SW480 (cell line): ENCODE data around the gene HUNK.

Source experiments
- DNase-seq: peaks from one replicate; pipeline ENCODE4 v3.0.0-alpha.2; 2016; ENCODE audit warnings: low spot score

HUNK gene

DNA sequence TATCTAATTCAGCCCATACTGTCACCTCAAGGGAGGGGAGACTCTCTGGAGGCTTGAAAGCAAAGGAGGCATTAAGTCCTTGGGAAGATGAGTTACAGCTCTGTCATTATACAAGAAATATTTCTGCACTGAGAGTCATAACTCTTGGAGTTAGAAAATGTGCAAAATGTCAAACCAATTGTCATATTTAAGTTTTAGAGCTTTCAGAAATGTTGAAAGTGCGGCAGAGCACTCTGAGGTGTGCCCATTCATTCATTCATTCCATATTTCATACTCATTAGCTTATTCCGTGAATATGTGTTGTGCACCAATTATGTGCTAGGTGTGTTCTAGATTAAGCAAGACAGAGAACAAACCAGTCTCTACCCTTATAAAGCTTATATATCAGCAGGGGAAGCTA lies 87.1 kb downstream of the HUNK start:
- no peak for DNase-seq

DNA sequence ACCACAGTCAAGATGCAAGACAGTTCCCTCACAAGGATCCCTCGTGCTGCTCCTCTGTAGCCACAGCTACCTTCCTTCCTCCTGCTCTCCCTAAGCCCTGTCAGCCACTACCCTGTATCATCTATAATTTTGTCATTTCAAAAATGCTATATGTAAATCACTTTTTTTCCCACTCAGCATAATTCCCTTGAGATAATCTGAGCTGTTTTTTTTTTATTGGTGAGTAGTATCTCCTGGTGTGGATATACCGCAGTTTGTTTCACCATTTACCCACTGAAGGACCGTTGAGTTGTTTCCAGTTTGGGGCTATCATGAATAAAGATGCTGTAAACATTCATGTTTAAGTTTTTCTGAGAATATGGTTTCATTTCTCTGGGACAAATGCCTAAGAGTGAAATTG lies 88.2 kb downstream of the HUNK start:
- DNase-seq = no peak

DNA sequence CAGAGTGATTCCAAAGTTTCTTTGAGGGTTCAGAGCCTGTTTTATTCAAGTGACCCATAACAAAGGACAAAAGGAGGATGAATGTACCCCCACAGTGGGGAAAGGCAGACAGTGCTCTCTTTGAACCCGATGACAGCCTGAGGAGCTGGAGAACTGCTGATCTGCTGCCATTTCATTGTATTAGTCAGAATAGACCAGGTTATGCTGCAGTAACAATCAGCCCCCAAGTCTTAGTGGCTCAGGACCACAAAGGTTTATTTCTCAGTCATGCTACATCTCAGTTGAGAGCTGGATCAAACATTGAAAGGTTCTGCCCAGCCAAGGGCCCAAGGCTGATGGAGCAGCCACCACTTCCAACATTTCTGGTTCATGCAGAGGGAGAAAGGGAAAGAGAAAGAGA lies 88.9 kb downstream of the HUNK start:
- no peak for DNase-seq

DNA sequence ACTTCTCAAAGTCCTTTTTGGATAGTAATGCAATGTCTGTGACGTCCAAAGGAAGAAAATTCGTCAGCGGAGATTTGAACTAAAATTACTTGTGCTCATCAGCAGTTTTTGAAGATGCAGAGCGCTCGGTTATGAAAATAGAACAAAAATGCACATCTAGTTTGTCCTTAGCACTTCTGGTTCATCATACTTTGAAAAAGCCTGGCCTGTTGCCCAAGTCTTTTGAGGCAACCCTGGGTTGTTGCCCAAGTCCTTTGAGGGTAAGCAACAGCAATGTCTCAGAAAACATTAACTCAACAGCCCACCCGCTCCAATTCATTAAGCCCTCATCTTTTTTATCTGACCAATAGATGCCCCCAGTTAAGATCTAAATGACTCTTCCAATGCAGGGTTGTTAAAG lies 91.9 kb downstream of the HUNK start:
- DNase-seq = no peak

DNA sequence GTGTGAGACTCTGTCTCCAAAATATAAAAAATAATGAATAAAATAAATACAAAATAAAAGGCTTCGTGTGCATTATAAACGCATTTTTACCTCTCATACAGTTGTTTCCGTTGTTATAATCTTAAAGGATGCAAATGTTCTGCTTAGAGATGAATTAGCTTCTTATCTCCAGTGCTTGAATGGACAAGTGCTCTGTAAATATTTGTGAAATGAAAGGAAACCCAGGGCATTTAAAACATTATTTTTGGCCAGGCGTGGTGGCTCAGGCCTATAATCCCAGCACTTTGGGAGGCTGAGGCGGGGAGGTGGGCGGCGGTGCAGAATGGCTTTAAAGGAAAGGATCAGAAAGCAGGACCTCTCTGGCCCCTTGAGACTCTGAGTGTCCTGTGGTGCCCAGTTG lies 94.5 kb downstream of the HUNK start:
- DNase-seq = no peak

DNA sequence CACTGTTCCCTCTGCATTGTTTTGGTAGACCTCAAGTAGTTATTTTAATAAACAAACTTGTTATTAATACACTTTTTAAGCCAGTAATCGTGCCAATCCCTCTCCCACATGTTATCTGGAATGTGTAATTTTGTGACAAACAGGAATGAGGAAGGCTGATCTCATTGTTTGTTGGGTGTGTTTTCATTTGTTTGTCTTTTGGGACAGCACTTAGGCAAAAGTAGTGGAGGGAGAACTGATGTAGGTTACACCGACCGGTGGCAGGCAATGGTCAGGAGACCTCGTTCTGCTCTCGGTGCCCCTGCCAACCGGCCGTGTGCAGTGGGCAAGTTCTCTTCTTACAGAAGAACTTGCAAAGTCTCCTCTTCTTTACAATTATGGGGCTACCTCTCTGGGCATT lies 99.8 kb downstream of the HUNK start:
- DNase-seq = no peak

DNA sequence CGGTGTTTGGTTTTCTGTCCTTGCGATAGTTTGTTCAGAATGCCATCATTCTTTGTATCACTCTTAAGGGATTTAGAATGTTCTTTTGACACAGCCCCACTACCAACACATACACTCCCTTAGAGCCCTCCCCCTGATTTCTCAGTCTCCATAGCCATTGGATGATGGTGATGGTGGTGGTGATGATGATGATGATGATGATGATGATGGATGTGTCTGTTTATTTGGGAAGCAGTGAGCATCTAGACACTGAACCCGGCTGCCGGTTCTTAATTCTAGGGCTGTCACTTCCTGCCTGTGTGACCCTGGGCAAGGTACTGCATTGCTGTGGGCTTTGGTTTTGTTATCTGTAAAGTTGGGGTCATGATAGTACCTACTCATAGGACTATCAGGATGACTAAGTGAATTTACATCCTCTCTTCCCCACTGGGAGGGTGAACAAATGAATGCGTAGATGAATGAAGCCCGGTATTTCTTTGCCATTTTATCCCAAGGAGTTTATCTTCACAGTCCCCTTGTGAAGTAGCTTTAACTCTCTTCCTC lies 100.7 kb downstream of the HUNK start:
- DNase-seq = no peak

DNA sequence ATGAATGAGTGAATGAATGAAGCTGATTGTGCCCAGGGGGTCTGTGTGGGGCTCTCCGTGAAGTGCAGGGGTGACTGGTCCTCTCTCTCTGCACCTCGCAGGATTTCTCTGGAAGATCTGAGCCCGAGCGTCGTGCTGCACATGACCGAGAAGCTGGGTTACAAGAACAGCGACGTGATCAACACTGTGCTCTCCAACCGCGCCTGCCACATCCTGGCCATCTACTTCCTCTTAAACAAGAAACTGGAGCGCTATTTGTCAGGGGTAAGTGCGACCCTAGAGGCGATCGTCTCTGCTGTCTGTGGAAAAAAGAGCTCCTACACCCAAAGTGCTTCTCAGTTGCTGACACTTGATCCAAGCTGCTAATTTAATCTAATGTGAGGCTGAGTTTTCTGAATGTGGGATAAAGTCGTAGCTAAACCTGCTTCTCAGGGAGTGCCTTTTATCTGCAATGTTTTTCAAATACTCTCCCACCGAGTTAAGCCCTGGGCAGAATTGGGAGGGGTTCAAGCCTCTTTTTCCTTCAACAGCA lies 101.7 kb downstream of the HUNK start:
- no peak for DNase-seq

DNA sequence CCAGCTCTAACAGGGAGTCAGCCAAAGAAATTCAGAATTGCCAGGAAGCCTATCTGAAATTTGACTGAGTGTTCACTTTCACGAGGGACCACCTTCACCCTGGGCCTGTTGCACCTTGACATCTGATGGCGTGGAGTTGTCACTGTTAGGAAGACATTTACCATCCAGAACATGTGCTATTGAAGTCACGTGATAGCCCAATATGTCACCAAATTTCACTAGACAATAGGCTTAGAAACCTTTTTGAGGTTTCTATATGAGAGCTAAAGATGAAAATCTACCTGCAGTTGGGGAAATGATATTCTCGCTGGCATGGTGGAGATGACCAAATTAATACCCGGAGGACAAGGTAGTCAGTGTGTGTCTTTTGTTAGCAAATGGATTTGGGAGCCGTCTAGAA lies 102.7 kb downstream of the HUNK start:
- no peak for DNase-seq

DNA sequence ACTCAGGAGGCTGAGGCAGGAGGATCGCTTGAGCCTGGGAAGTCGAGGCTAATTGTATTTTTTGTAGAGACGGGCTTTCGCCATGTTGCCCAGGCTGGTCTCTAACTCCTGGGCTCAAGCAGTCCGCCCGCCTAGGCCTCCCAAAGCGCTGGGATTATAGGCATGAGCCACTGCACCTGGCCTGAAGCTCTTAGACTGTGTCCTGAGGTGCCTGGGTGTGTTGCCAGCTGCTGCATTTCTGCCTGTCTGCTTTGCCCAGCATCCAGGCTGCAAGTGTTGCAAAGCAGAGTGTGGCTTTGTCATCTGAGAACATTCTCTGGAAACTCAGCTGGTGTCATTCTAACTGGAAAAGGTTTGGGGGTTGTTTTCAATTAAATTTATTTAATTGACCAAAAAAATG lies 105.0 kb downstream of the HUNK start:
- DNase-seq = no peak

DNA sequence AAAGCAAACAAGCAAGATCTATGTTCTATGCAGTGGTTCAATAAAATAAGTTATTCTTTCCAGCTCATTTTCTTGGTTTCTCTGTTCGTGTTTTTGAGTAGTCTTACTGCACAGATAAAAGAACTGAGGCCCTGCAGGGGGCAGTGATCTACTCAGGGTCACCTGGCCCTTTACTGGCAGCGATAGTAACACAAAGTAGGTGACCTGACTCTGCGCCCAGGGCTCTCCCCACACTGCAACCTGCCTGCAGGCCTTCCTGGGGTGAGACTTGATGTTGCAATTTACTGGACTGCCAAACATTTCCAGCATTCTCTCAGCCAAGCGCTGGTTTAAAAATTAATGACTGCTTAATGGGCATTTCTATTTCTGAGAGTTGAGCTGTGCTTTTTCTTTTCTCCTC lies 110.3 kb downstream of the HUNK start:
- no peak for DNase-seq

DNA sequence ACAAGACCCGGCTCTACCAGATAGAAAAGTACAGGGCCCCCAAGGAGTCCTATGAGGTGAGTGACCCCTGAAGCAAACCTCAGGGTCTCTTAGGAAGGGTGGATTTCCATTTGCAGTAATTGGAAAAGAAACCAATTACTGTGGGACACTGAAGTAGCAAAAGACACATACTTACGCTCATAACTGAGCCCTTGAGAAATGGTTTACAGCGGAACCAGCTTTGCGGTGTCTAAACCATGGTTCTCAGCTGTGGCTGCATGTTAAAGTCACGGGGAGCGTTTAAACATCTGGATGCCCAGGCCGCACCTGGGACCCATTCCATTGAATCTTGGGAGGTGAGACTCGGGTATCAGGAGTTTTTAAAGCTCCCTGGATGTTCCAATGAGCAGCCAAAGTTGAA lies 110.7 kb downstream of the HUNK start:
- no peak for DNase-seq

DNA sequence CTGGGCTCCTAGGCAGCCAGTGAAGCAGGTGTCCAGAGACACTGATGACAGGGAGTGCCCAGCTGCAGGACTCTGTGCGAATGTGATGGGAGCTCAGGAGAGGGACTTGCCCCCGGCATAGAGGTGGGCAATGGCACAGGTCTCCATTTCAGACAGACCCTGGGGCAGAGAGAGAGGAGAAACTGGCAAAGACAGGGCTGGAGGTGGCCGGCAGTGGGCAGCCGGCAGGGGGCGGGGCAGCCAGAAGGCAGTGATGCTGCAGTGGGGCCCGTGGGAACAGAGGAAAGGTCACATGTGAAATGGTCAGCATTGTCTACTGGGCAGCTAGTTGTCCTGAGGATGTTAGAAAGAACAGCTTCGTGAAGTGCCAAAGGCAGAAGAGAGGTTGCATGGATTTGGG lies 112.6 kb downstream of the HUNK start:
- no peak for DNase-seq

DNA sequence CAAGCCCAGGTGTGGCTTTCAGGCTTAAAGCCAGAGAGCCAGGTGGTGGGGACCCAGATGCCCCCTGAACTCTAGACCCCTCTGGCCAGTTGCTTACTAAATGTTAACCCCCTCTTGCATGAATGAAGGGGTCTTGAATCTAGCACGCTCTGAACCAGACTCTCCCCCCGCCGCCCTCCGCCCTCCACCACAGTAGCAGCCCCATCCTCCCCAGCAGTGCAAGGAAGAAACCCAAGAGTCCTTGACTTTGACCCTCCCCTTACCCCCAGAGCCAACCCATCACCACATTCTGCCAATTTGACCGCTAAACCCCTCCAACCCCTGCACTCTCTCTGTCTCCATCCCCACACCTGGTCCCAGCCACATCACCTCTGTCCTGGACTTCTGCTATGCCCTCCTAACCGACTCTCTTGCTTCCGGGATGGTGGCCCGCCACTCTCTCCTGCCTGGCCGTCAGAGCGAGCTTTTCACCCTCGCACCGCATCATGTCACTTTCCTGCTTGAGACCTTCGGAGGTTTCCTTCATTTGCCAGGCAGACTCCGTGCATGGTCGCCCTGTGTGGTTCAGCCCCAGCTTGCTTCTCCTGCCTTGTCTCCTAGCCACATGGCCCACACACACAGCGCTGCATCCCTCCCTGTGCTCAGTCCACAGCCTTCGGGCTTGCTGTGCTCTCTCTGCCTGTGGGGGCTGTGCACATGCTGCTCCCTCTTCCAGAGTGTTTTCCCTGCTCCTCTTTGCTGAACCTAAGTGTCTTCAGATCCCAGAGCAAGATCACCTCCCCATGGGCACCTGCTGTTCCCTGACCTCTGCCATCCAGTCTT lies 113.4 kb downstream of the HUNK start:
- DNase-seq = no peak

DNA sequence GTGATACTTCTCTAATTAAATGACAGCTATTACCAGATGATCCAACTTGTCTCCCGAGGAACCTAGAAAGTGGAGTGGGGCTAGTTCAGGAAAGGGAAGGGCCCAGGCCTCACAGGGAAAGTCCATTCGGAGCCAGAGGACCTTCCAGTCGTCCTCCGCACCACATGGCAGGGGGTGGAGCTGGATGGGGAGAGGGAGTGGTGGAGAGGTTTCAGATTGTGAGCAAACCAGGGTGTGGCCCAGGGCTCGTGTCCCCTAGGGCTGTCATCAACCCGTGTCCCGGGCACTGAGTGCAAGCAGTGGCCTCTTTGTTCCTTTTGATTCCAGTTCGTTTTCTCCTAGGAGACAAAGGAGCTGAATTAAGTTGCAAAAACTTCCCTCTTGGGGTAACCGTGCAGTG lies 114.9 kb downstream of the HUNK start:
- peak; percentile 29 for DNase-seq

DNA sequence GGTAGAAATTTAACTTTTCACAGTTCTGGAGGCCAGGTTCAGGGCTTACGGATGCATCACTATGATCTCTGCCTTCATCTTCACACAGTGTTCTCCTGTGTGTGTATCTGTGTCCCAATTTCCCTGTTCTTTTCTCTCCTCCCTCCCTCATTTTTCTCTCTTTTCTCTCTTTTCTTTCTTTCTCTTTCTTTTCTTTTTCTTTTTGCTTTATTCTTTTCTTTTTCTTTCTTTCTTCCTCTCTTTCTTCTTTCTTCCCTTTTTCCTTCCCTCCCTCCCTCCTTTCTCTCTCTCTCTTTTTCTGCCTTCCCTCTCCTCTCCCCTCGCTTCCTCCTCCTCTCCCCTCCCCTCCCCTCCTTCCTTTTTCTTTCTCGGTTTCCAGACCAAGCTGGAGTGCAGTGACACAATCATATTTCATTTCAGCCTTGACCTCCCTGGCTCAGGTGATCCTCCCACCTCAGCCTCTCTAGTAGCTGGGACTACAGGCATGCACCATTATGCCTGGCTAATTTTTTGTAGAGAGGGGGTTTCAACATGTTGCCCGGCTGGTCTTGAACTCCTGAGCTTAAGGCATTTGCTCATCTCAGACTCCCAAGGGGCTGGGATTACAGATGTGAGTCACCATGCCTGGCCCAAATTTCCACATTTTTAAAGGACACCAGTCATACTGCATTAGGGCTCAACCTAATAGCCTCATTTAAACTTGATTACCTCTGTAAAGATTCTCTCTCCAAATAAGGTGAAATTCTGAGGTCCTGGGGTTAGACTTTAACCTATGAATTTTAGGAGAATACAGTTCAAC lies 115.9 kb downstream of the HUNK start:
- no peak for DNase-seq

DNA sequence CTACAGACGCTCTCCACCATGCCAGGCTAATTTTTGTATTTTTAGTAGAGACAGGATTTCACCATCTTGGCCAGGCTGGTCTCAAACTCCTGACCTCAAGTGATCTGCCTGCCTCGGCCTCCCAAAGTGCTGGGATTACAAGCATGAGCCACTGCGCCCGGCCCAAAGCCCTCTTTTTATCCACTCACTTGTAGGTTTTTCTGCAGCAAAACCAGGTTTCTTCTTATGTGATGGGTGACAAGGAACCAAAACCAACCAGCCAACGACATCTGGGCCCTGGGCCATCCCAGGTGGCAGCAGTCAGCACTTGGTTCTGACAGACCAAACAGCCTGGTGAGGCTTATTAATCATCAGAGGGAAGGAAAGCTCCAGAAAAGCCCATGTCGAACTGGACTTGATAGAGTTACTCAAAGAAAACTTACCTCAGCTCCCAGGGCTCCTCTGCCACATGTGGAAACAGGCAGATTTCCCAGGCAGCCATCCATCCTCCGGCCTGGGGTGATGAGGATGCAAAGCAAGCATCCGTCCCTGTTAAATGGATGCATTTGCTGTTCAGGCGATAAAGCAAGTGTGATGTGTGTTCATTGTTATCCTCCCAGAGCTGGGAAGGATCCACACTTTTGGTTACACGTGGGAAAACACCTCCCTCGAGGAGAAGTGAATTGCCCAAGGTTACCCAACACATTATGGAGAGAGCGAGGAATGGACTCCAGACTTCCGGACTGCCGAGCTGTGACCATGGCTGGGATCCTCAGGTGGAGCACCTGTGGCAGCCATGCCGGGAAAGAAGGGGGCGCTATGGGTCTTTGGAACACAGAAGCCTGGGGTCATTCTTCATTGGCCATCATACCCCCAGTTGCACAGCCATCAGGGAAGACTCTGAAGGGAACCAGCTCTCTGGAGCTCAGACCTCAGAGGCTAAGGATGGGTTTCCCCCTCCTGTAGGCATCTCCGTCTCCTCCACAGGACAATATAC lies 118.8 kb downstream of the HUNK start:
- DNase-seq = no peak

DNA sequence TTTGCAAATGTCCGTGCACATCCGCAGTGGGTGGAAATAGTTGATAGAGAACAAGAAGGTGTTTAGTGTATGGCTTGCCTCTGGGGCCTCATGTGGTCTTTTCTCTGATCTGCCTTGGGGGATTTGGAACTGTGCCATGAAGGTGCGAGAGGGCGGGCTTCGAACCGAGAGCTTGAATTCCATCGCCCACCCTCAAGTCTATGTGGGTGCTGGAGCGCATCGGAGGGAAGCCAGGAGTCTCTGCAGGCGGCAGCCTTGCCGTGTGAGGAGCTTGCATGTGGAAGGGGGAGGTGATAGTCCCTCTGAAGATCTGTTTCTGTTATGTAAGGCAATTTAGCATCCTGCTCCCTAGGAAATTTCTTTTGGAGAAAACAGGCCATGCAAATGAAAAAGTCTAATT lies 119.6 kb downstream of the HUNK start:
- DNase-seq = no peak

DNA sequence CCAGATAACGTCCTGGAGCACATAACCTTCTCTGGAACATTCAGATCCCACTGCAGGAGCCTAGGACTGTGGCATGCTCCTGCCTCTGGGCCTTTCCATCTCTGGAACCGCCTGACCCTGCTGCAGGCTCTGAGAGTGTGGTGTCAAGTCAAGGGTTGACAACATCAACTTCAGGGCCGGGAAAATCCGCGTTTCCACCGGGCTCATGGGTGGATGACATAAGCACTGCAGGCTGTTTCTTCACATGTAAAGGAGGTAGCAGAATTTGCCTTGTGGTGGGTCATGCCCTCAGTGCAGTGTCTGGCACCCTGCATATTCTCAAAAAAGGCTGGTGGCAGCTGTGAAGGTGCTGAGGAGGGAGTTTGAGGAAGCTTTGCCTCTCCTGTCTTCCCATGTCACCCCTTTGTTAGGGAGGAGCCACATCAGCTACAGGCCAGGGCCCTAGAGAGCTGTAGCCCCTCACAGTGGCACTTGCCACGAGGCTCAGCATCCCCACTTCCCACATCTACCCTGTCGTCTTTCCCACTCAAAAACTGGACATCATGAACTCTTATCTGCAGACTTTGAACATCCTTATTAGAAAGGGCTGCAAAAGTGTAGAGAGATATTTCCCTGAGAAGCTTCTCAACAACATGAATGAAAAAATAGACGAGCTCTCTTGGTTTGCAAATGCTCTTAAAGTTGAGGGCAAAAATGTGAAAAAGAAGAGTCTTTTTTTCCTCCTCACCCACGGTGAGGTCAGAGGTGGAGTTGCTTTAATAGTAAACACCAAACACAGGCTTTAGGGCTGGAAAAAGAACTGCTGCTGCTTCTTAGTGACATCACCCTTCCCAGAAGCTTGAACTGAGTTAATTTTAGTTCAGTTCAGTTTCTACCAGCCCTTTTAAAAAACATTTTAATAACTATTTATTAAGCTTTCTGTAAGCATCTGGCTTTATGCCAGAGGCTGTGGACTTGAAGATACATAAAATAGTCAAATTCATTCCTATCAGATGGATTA lies 121.3 kb downstream of the HUNK start:
- no peak for DNase-seq

DNA sequence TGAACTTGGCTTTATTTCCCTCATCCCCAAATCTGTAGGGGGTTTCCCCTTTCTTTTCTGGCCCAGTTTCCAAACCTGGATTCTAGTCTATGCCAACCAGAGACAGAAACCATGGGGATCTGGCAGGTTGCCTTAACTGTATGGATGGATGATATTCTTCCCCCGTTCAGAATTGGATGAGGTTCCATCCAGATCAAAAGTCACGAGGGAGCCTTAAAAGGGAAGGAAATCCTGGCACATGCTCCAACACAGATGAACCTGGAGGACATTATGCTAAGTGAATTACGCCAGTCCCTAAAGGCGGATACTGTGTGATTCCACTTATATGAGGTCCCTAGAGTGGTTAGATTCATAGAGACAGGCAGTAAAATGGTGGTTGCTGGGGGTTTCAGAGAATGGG lies 124.4 kb downstream of the HUNK start:
- DNase-seq = no peak
